ENCODE results near the gene PODXL2.

The PODXL2 gene

DNA sequence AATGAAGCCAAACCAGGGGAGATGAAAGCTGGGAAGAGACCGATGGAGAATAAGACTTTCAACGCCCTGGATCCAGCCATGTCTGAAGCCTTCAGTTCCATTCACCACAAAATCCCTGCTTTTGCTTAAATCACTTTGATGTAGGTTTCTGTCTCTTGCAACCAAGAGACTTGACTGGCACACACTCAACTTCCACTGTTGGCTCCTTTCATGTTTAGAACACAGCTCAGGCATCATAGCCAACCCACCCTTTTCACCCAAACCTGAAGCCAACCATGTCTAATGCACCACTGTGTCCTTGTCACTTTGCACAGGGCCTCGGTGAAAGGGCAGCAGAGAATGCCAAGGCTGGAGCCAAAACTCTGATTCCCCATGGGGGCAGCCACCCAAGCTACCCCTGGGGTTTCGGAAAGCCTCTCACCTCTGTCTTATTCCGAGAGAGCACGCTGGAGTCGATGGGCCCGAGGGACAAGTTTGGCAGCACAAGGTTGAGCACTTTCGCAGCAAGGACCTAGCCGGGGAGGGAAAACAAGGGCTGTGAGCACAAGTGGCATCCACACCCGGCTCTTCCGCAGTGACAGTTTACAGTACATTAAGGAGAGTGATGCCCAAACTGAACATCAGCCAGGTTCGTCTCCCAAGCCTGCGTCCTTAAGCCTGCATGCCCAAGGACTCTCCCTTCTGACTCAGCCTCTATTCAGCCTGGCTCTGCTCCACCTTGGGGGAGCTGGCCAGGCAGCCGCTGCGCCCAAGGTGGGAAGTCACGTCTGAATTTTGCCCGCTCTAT is 81.4 kb downstream of the PODXL2 start:
- peak; percentile 15 for DNase-seq

DNA sequence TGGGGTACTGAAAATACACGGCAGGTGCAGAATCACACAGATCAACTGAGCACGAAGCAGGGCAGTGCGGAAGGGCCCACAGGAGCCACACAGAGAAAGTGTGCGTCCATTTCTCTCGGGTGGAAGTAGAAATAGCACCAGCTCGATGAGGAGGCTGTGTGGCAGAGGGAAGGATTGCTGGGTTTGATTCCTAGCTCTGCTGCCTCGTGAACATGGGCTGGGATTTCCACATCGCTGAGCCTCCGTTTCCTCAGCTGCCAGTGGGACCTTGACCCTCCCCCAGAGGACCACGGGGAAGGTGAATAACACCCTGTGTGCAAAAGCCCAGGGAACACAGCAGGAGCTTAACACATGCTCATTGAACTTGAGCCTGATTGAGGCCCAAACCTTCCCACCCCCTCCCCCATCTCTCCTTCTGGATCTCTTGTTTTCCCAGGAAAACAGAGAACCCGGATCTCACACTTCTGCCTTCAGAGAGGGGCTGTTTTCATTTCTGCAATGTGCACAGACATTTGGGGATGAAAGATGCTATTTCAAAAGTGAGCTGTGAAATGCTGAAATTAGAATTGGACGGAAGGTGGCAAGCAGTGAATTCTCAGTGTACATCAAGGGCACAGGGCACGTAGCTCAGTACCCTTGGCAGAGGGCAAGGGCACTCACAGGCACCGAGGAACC is 82.2 kb downstream of the PODXL2 start:
- DNase-seq = peak; percentile 4

DNA sequence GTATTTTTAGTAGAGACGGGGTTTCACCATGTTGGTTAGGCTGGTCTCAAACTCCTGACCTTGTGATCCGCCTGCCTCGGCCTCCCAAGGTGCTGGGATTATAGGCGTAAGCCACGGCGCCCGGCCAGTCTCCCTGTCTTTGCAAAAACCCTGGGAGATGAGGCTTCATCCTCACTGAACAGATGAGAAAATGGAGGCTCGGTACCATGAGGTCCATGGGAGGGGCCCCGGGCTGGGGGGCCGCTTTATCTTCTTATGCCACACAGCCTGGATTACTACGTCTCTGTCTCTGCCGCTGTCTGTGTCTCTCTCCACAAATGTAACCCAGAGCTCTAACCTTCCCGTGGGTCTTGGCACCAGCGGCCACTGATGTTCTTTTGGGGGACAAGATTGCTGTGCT is 82.9 kb downstream of the PODXL2 start:
- DNase-seq = no peak

- no peak for DNase-seq
Measured at GRCh38 chr3:127712461-127712860, 83.5 kb downstream of the PODXL2 start.

DNA sequence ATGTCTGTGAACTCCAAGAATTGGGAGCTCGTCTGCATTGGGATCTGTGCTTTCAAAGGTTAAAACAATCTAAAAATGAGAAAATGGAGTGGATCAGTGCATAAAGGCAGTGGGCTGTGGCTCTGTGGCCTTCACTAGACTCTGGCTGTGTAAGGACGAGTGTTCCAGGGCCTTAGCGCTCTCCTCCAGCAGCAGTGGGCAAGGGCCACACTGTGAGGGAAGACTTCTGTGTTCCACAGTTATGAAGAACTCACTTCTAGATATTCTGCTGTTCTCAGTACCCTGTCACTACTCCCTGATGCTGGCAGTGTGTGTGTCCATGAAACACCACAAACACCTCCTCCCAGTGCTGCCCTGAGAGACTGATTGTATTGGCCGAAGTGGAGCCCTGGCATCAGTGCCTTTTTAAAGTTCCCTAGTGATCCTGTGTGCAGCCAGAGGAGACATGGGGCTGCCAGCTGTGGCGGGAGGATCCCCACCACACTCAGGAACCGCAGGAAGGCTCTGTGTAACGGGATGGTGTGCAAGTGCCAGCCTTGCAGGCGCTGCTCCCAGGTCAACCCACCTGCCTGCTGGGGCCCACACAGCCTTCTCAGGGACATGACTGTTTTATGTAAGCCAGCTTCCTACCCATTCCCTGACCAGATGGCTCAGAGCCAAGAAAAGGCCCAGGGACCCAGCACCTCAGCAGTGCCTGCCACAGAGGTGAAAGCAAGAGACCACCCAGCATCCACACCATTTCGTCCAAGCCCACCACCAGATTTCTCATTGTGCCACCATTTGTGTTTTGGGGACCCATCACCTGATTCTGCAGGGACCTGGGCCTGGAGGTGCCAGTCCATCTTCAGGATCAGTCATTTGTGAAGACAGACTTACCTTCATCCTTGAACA is 84.1 kb downstream of the PODXL2 start:
- no peak for DNase-seq

- peak; percentile 37 for DNase-seq
Measured at GRCh38 chr3:127714125-127714571, 85.2 kb downstream of the PODXL2 start.

DNA sequence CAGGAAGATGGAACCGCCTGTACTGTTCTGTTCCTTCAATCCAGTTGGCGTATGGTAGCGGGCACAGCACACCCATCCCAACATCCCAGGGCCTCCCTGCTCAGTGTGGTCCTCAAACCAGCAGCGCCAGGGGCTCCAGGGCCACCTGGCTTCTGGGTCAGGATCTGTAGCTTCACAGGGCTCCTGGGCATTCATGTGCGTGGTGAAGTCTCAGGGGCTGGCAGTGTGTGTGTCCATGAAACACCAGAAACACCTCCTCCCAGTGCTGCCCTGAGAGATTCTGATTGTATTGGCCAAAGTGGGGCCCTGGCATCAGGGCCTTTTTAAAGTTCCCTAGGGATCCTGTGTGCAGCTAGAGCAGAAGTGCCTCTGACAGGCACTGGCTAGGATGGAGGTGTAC is 85.9 kb downstream of the PODXL2 start:
- DNase-seq = no peak

DNA sequence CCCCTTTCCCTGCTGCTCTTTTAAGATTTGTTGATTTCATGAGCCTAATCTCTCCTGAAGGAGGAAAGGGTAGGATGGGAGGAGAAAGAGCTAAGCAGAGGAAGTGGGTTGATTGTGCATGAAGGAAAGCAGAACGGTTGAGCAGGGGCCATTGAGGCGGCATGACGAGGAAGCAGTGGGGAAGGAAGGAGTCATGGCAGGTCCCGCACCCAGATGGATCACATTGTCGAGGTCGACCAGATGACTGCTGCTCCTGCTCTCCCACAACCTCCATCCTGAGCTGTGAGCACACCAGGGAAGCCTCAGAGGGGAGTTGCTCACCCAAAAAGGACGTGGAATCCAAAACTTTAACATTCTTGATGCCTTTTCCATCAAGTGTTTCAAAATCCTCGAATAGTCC is 86.5 kb downstream of the PODXL2 start:
- no peak for DNase-seq

DNA sequence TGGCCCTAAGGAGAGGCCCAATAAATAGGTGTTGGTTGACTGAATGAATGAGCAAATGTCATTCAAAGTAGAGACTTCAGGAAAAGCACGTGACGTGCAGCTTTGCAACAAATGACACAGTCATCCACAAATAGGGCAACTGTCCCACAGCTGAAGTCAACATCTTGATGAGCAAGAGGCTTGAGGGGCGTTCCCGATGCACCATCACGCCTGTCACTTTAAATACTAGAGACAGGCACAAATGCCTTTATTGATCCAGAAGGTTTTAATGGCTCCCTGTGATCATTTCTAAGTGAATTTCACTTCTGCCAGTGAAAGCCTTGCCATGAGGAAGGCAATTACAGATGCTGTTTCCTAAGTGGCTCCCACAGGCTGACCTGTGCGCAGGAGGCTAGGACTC is 87.4 kb downstream of the PODXL2 start:
- no peak for DNase-seq

- DNase-seq = no peak
Measured at GRCh38 chr3:127717357-127718244, 88.6 kb downstream of the PODXL2 start.

- no peak for DNase-seq
Measured at GRCh38 chr3:127718245-127718915, 89.4 kb downstream of the PODXL2 start.

- DNase-seq = no peak
Measured at GRCh38 chr3:127718916-127719290, 89.9 kb downstream of the PODXL2 start.

DNA sequence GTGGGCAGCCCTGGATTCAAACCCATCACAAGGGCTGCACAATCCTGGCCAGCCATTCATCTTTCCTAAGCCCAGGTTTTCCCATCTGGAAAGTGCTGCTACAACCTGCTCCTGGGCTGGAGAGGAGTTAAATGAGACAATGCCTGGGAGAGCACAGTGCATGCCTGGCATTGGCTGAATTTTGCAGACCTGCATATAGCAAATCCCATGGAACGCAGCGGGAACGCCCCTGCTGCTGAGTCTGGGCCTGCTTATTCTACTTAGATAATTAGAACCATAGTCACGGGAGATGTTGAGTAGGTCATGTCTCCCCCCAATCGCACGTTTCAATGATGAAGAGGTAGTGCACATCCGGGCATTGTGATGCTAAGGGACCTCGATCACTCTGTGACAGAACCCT is 90.4 kb downstream of the PODXL2 start:
- no peak for DNase-seq

GRCh38 chr3:127720161-127720823 is 91.3 kb downstream of the PODXL2 start:
- no peak for DNase-seq

DNA sequence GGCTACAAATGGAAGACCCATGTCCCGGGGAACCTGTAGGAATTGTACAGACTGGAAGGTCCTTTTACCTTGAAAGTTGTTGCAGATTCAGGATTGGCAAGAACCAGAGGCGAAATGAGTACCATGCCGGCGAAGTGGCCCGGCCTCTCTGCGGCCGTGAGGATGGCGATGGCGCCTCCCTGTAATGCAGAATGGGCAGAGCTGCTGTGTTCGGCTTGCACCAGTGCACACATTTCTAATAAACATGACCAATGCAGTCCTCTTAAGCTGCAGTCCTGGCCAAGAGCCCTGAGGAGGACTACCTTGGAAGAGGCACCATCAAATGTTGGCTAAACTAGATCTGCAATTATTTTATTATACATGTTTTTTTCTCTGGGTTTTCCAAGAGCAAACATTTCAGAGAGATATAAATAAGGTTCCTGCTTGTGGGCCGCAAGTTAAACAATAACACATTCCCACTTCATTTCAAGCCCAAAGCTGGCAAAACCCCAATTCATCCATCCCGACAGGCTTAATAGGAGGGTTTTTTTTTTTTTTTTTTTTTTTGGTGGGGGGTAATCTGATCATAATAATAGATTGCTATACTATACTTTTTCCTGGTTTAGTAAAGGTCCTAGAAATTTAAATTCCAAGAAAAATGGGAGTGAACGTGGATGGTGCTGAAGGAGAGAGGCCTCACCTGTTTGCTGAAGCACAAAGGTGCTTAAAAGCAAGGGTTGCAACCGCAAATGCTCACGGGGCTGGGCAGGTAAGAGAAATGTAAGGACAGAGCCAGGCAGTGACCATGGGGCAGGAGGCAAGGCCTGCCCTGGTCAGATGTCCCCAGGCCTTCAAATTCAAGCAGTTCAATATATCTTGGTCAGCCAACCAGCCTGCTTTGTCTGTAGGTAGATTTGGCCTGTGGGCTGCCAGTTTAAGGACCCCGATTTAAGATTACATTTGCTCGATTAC is 92.3 kb downstream of the PODXL2 start:
- DNase-seq = no peak

DNA sequence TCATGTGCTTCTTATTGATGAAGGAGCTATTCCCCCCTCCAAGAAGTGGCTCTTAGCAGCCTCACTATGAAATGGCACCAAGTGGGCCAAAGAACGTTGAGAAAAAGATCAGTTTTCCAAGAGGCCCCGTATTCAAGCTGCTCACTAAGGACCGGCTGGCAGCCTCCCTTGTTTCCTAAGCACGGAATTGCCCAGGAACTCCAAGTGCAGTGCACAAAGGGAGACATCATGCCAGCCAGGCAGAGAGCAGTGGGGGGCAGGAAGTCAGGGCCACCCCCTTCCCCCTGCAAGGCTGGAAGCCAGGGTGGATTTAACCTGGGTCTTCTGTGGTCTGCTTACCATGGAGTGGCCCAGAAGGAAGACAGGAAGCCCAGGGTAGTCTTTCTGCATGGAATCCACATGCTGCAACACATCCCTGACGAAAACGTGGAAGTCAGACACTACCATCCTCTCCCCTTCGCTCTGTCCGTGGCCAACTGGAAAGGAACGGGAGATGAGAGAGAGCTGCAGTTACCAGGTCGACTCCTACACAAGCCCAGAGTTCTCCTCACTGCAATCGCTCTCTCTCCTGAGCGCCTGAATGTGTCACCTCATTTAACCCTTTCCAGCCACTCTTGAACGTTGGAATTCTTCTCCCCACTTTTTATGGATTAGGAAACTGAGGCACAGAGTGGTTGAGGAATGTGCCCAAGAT is 93.3 kb downstream of the PODXL2 start:
- DNase-seq = no peak

All from right hindlimb (tissue), 1 donor.